Hepatocyte (in vitro differentiated cells): ENCODE results near the gene SLC15A4. TPM values are rescaled to one million over a fixed set of nuclear protein-coding genes. Genes with fewer than 3 reads are reported as not detected.

Experiments
- DNase-seq: peaks from one replicate; pipeline ENCODE4 v3.0.0-alpha.2; 2016; ENCODE audit warnings: low spot score
- H2AFZ ChIP-seq: fragments of 200-600 bp; sonication (generic); 2 replicates; pipeline ENCODE4 v1.6.0; 2016; ENCODE audit warnings: antibody characterized with exemption, mild to moderate bottlenecking
- H3K27ac ChIP-seq: fragments of 200-600 bp; sonication (generic); 2 replicates; pipeline ENCODE4 v1.5.1; 2016; ENCODE audit warnings: mild to moderate bottlenecking
- H3K27me3 ChIP-seq: fragments of 200-600 bp; sonication (generic); 2 replicates; pipeline ENCODE4 v1.6.1; 2016
- H3K36me3 ChIP-seq: fragments of 200-600 bp; sonication (generic); replicated peaks from 2 replicates; pipeline ENCODE4 v1.5.1; 2016; ENCODE audit warnings: low read depth; ENCODE audit not compliant: insufficient read depth
- H3K4me1 ChIP-seq: fragments of 200-600 bp; sonication (generic); 2 replicates; pipeline ENCODE4 v1.5.1; 2016; ENCODE audit warnings: mild to moderate bottlenecking, moderate library complexity; ENCODE audit not compliant: insufficient read depth
- H3K4me2 ChIP-seq: fragments of 200-600 bp; sonication (generic); 2 replicates; pipeline ENCODE4 v1.6.0; 2016
- H3K4me3 ChIP-seq: fragments of 200-600 bp; sonication (generic); 2 replicates; pipeline ENCODE4 v1.5.1; 2016; ENCODE audit warnings: mild to moderate bottlenecking
- H3K79me2 ChIP-seq: fragments of 200-600 bp; sonication (generic); 2 replicates; pipeline ENCODE4 v1.6.0; 2017; ENCODE audit warnings: mild to moderate bottlenecking
- H3K9me2 ChIP-seq: fragments of 200-600 bp; sonication (generic); replicated peaks from 2 replicates; pipeline ENCODE4 v1.6.0; 2017; ENCODE audit warnings: mild to moderate bottlenecking; ENCODE audit not compliant: insufficient read depth
- H3K9me3 ChIP-seq: fragments of 200-600 bp; sonication (generic); 2 replicates; pipeline ENCODE4 v1.5.1; 2016; ENCODE audit warnings: low read depth, mild to moderate bottlenecking
- H4K20me1 ChIP-seq: fragments of 200-600 bp; sonication (generic); 2 replicates; pipeline ENCODE4 v1.6.0; 2016; ENCODE audit warnings: mild to moderate bottlenecking; ENCODE audit not compliant: insufficient read depth, poor library complexity, severe bottlenecking
- CTCF ChIP-seq: fragments of 200-600 bp; sonication (generic); IDR thresholded peaks from 2 replicates; pipeline ENCODE4 v1.5.1; 2016; ENCODE audit warnings: antibody characterized with exemption, mild to moderate bottlenecking; ENCODE audit not compliant: poor library complexity
- EZH2 ChIP-seq: fragments of 200-600 bp; sonication (generic); IDR thresholded peaks from 2 replicates; pipeline ENCODE4 v1.6.1; 2016; ENCODE audit warnings: antibody characterized with exemption, mild to moderate bottlenecking, borderline replicate concordance
- EZH2phosphoT487 ChIP-seq: fragments of 200-600 bp; sonication (generic); IDR thresholded peaks from one replicate; pipeline ENCODE4 v1.6.1; 2018; ENCODE audit warnings: antibody characterized with exemption, mild to moderate bottlenecking, low read depth, moderate library complexity; ENCODE audit not compliant: unreplicated experiment, severe bottlenecking
- WGBS: methylation state at CpG from one replicate; pipeline ENCODE4 v1.1.6; 2016; ENCODE audit warnings: low lambda C conversion rate; ENCODE audit errors: missing lambda C conversion rate; 5-methylcytosine and 5-hydroxymethylcytosine counted together
- polyA plus RNA-seq: library from polyadenylated mRNA; unstranded; fragments of >200 nt; fragmentation: Nextera tagmentation; extraction: Ambion mirVana; gene quantifications from 2 replicates; pipeline ENCODE4 v1.2.1, GENCODE V29; 2016
- total RNA-seq: library from RNA; depleted of rRNA; stranded (reverse); fragments of >200 nt; gene quantifications from 2 replicates; pipeline ENCODE4 v1.2.3, GENCODE V29; 2014

The SLC15A4 gene
- total and polyA plus RNA-seq, 2 experiments from 2014 or later = 33.6 to 48.5 TPM

GRCh38 chr12:128817111-128818015 is 6.4 kb downstream of the SLC15A4 start:
- Histone ChIP-seq H3K27ac (peak overlapping the region; percentile 80), H3K9me2 (no peaks in the 10 kb centered on the region), H4K20me1 (peaks cover 60% of the 10 kb centered on the region), H3K27me3 (no peaks in the 10 kb centered on the region), H3K36me3 (no peaks in the 10 kb centered on the region), H3K4me2 (peak overlapping the region; percentile 35), H3K9me3 (no peaks in the 10 kb centered on the region), H2AFZ (no peak overlapping the region), H3K79me2 (peaks cover 98% of the 10 kb centered on the region), H3K4me1 (peaks cover 23% of the 10 kb centered on the region), H3K4me3 (no peak overlapping the region)
- WGBS = 74% methylated on average over 8 of the region's 8 CpGs
- DNase-seq = peak; percentile 40
- TF ChIP-seq EZH2phosphoT487 = no peak
- no peak for TF ChIP-seq CTCF
- TF ChIP-seq EZH2 = no peak

- WGBS = 99% methylated on average over 4 of the region's 4 CpGs
- Histone ChIP-seq H4K20me1 (peaks cover 53% of the 10 kb centered on the region), H3K4me3 (no peak overlapping the region), H2AFZ (no peak overlapping the region), H3K9me3 (no peaks in the 10 kb centered on the region), H3K36me3 (no peaks in the 10 kb centered on the region), H3K4me1 (peaks cover 17% of the 10 kb centered on the region), H3K4me2 (no peak overlapping the region), H3K27ac (peak overlapping the region; percentile 80), H3K79me2 (peaks cover 96% of the 10 kb centered on the region), H3K27me3 (no peaks in the 10 kb centered on the region), H3K9me2 (no peaks in the 10 kb centered on the region)
- no peak for DNase-seq
- TF ChIP-seq EZH2 (no peak), EZH2phosphoT487 (no peak), CTCF (no peak)
Measured at GRCh38 chr12:128816643-128816920, 7.2 kb downstream of the SLC15A4 start.

GRCh38 chr12:128815779-128816642 is 7.7 kb downstream of the SLC15A4 start:
- Histone ChIP-seq H3K4me3 (no peak overlapping the region), H3K79me2 (peaks cover 96% of the 10 kb centered on the region), H2AFZ (no peak overlapping the region), H3K27me3 (no peaks in the 10 kb centered on the region), H4K20me1 (peaks cover 50% of the 10 kb centered on the region), H3K4me2 (no peak overlapping the region), H3K36me3 (no peaks in the 10 kb centered on the region), H3K4me1 (peaks cover 17% of the 10 kb centered on the region), H3K27ac (no peak overlapping the region), H3K9me3 (no peaks in the 10 kb centered on the region), H3K9me2 (no peaks in the 10 kb centered on the region)
- DNase-seq = no peak
- TF ChIP-seq EZH2phosphoT487 (no peak), EZH2 (no peak), CTCF (no peak)
- 90% methylated on average over 7 of the region's 7 CpGs for WGBS
